Stimulated activated CD8-positive, alpha-beta memory T cell treated with anti-CD3 and anti-CD28 coated beads, Interleukin-7, amount 100 ng/mL, for 24 hours (primary cell): ENCODE data around the gene PTPDC1.

Experiments
- DNase-seq: peaks from one replicate; pipeline ENCODE4 v3.0.0-alpha.2; 2020; ENCODE audit warnings: low read depth

The PTPDC1 gene

GRCh38 chr9:94084314-94084713 is at the start of gene PTPDC1:
Gene PTPDC1 (plus strand): TSS chr9:94084464. CDS start chr9:94084531, 67 bp downstream.
- no peak for DNase-seq

GRCh38 chr9:94034511-94034910 is 49.8 kb upstream of the PTPDC1 start:
- no peak for DNase-seq

- DNase-seq = no peak
Observed at GRCh38 chr9:94039786-94040185, 44.5 kb upstream of the PTPDC1 start.

- DNase-seq = no peak
Observed at GRCh38 chr9:94042516-94043360, 41.5 kb upstream of the PTPDC1 start.

GRCh38 chr9:94054716-94055115 is 29.5 kb upstream of the PTPDC1 start:
- DNase-seq = no peak

- no peak for DNase-seq
Observed at GRCh38 chr9:94056442-94056974, 27.8 kb upstream of the PTPDC1 start.

- DNase-seq = no peak
Observed at GRCh38 chr9:94057918-94058317, 26.3 kb upstream of the PTPDC1 start.

GRCh38 chr9:94061864-94062263 is 22.4 kb upstream of the PTPDC1 start:
- DNase-seq = no peak

GRCh38 chr9:94065535-94065961 is 18.7 kb upstream of the PTPDC1 start:
- peak; percentile 43 for DNase-seq

- DNase-seq = no peak
Observed at GRCh38 chr9:94068257-94068656, 16.0 kb upstream of the PTPDC1 start.

- no peak for DNase-seq
Observed at GRCh38 chr9:94076557-94076956, 7.7 kb upstream of the PTPDC1 start.

GRCh38 chr9:94078086-94078485 is 6.2 kb upstream of the PTPDC1 start:
- no peak for DNase-seq

GRCh38 chr9:94079236-94079635 is 5.0 kb upstream of the PTPDC1 start:
- DNase-seq = no peak

GRCh38 chr9:94080249-94080648 is 4.0 kb upstream of the PTPDC1 start:
- DNase-seq = no peak

GRCh38 chr9:94081435-94081834 is 2.8 kb upstream of the PTPDC1 start:
- DNase-seq = no peak

GRCh38 chr9:94081864-94082463 is 2.3 kb upstream of the PTPDC1 start:
- DNase-seq = no peak

- DNase-seq = no peak
Observed at GRCh38 chr9:94082553-94082952, 1.7 kb upstream of the PTPDC1 start.

- no peak for DNase-seq
Observed at GRCh38 chr9:94082956-94083355, 1.3 kb upstream of the PTPDC1 start.

- DNase-seq = no peak
Observed at GRCh38 chr9:94083384-94083783, 880 bp upstream of the PTPDC1 start.

GRCh38 chr9:94085062-94085639 is 887 bp downstream of the PTPDC1 start:
- no peak for DNase-seq

- DNase-seq = no peak
Observed at GRCh38 chr9:94086486-94087345, 2.5 kb downstream of the PTPDC1 start.
